ENCODE results near the gene BAZ2B.

BAZ2B gene

GRCh38 chr2:159300586-159300985 is 315.8 kb downstream of the BAZ2B start:
- no peak for TF ChIP-seq ZNF274 (IDR thresholded peaks at IDR 0.05; ENCODE audit: low read depth, low read length)

GRCh38 chr2:159298967-159299366 is 317.4 kb downstream of the BAZ2B start:
- no peak overlapping the region for H3K4me3 ChIP-seq (ENCODE audit: low read length)
- no peak for TF ChIP-seq ZNF274 (IDR thresholded peaks at IDR 0.05; ENCODE audit: low read depth, low read length)

More at GRCh38 chr2:159300586-159300985, 315.8 kb downstream of the BAZ2B start:
- no peak overlapping the region for H3K4me3 ChIP-seq (ENCODE audit: low read length)

GRCh38 chr2:159297042-159297707 is 319.2 kb downstream of the BAZ2B start:
- TF ChIP-seq ZNF274 (IDR thresholded peaks at IDR 0.05; ENCODE audit: low read depth, low read length), result no peak
- H3K4me3 ChIP-seq (ENCODE audit: low read length), result no peak overlapping the region

GRCh38 chr2:159292157-159292556 is 324.2 kb downstream of the BAZ2B start:
- no peak overlapping the region for H3K4me3 ChIP-seq (ENCODE audit: low read length)
- TF ChIP-seq ZNF274 (IDR thresholded peaks at IDR 0.05; ENCODE audit: low read depth, low read length), result no peak

- TF ChIP-seq ZNF274 (IDR thresholded peaks at IDR 0.05; ENCODE audit: low read depth, low read length), result no peak
- H3K4me3 ChIP-seq (ENCODE audit: low read length), result no peak overlapping the region
Measured at GRCh38 chr2:159290289-159290907, 325.9 kb downstream of the BAZ2B start.

GRCh38 chr2:159287733-159288132 is 328.6 kb downstream of the BAZ2B start:
- H3K4me3 ChIP-seq (ENCODE audit: low read length), result no peak overlapping the region
- TF ChIP-seq ZNF274 (IDR thresholded peaks at IDR 0.05; ENCODE audit: low read depth, low read length), result no peak

- TF ChIP-seq ZNF274 (IDR thresholded peaks at IDR 0.05; ENCODE audit: low read depth, low read length), result no peak
- H3K4me3 ChIP-seq (ENCODE audit: low read length), result peak overlapping the region; percentile 83; the same call in 1 of the 2 replicates
Measured at GRCh38 chr2:159286709-159287441, 329.5 kb downstream of the BAZ2B start.

- peak within 1 kb of the TSS; percentile 83 for H3K4me3 ChIP-seq (ENCODE audit: low read length)
- TF ChIP-seq ZNF274 (IDR thresholded peaks at IDR 0.05; ENCODE audit: low read depth, low read length), result no peak
Measured at GRCh38 chr2:159285929-159286708, 330.2 kb downstream of the BAZ2B start, which contains the start of gene WDSUB1. TSS of gene WDSUB1 (minus strand) at chr2:159286703. CDS start at chr2:159283069, 3,634 bp downstream.

GRCh38 chr2:159285433-159285832 is 330.9 kb downstream of the BAZ2B start:
- H3K4me3 ChIP-seq (ENCODE audit: low read length), result peak overlapping the region; percentile 83; the same call in 1 of the 2 replicates
- TF ChIP-seq ZNF274 (IDR thresholded peaks at IDR 0.05; ENCODE audit: low read depth, low read length), result no peak

GRCh38 chr2:159283529-159283928 is 332.8 kb downstream of the BAZ2B start:
- no peak for TF ChIP-seq ZNF274 (IDR thresholded peaks at IDR 0.05; ENCODE audit: low read depth, low read length)
- no peak overlapping the region for H3K4me3 ChIP-seq (ENCODE audit: low read length)

GRCh38 chr2:159281002-159281401 is 335.3 kb downstream of the BAZ2B start:
- no peak overlapping the region for H3K4me3 ChIP-seq (ENCODE audit: low read length)
- TF ChIP-seq ZNF274 (IDR thresholded peaks at IDR 0.05; ENCODE audit: low read depth, low read length), result no peak

- TF ChIP-seq ZNF274 (IDR thresholded peaks at IDR 0.05; ENCODE audit: low read depth, low read length), result no peak
- H3K4me3 ChIP-seq (ENCODE audit: low read length), result no peak overlapping the region
Measured at GRCh38 chr2:159279700-159280099, 336.6 kb downstream of the BAZ2B start.

- TF ChIP-seq ZNF274 (IDR thresholded peaks at IDR 0.05; ENCODE audit: low read depth, low read length), result no peak
- H3K4me3 ChIP-seq (ENCODE audit: low read length), result no peak overlapping the region
Measured at GRCh38 chr2:159275111-159275510, 341.2 kb downstream of the BAZ2B start.

- no peak for TF ChIP-seq ZNF274 (IDR thresholded peaks at IDR 0.05; ENCODE audit: low read depth, low read length)
- H3K4me3 ChIP-seq (ENCODE audit: low read length), result no peak overlapping the region
Measured at GRCh38 chr2:159272156-159272555, 344.2 kb downstream of the BAZ2B start.

All from GM08714 (cell line).